22Rv1 (cell line): ENCODE results near the gene HTRA3.

Source experiments
- H3K27ac ChIP-seq: fragments of 450-650 bp; 2 replicates; pipeline ENCODE4 v1.5.1; 2017
- ZFX ChIP-seq: fragments of 450-650 bp; IDR thresholded peaks from 2 replicates; pipeline ENCODE4 v1.6.1; 2017; ENCODE audit warnings: antibody characterized with exemption, borderline replicate concordance
- TF ChIP-seq, protein P1 (sequence below): fragments of 450-650 bp; IDR thresholded peaks from 2 replicates; pipeline ENCODE4 v1.5.1; 2017; ENCODE audit warnings: mild to moderate bottlenecking

Gene HTRA3

DNA sequence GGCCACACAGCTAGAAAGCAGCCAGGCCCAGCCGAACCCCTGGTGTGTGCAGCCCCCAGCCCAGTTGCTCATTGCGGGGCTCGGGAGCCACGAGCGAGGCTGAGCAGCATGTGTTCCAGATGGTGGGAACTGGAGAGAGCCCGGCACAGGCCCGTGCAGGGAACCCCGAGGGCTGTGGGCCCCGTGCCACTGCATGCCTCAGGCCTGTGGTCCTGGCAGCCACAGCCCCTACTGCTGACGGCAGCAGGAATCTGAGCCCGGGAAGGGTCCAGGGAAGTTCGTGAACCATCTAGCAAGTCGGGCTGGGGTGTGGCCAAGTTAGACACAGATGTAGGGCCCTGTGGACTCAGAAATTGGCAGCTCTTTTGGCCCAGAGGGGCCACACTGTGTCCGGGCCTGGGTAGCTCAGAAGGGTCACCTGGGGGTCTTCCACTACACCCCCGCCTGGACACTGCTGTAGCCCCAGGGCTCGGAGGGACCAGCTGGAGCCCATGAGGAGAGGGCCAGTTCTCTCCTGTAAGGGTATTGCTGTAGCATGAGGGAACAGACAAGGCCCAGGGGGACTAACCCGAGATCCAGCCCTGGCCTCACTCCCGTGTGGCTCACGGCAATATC is 12.1 kb downstream of the HTRA3 start:
- no peak overlapping the region for H3K27ac ChIP-seq

DNA sequence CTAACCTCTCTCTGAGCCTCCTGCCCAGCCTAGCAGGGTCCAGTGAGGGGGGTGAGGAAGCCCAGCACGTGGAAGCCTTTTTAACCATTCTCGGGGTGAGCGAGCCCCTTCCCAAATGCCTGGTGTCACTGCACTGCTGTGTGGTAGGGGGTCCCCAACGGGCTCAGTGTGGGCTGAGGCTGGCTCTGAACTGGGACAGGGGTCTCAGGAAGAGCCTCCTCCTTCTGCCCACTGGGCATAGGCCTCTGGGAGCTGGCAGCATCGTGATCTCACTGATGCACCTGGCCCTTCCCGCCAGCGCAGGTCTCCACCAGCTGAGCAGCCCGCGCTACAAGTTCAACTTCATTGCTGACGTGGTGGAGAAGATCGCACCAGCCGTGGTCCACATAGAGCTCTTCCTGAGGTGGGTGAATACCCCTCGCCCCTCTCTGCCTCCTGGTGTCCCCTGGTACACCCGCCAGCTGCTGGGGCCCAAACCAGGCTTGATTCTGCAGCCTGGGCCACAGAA is 12.6 kb downstream of the HTRA3 start:
- H3K27ac ChIP-seq, result no peak overlapping the region
- TF ChIP-seq, protein P1, sequence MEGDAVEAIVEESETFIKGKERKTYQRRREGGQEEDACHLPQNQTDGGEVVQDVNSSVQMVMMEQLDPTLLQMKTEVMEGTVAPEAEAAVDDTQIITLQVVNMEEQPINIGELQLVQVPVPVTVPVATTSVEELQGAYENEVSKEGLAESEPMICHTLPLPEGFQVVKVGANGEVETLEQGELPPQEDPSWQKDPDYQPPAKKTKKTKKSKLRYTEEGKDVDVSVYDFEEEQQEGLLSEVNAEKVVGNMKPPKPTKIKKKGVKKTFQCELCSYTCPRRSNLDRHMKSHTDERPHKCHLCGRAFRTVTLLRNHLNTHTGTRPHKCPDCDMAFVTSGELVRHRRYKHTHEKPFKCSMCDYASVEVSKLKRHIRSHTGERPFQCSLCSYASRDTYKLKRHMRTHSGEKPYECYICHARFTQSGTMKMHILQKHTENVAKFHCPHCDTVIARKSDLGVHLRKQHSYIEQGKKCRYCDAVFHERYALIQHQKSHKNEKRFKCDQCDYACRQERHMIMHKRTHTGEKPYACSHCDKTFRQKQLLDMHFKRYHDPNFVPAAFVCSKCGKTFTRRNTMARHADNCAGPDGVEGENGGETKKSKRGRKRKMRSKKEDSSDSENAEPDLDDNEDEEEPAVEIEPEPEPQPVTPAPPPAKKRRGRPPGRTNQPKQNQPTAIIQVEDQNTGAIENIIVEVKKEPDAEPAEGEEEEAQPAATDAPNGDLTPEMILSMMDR, result no peak
- no peak for TF ChIP-seq ZFX

More for the DNA sequence above, 12.1 kb downstream of the HTRA3 start:
- TF ChIP-seq, protein P1, result no peak
- no peak for TF ChIP-seq ZFX

DNA sequence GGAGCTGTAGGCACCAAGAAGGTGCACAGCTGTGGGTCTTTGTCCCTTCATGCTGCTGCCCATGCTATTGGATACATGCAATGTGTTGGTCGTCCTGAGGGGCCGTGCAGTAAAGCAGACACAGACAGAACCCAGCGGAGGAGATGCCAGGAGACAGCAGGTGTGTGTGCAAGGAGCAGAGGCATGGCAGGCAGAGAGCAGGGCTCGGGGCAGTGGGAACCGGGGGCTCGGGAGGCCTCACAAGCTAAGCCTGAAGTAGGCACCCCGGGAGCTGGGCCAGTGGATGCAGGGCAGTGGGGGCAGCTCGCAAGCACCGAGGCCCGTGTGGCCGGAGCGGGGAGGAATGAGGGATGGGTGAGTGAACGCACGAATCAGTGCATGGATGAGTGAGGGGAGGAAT is 13.2 kb downstream of the HTRA3 start:
- TF ChIP-seq, protein P1, result no peak
- no peak for TF ChIP-seq ZFX
- no peak overlapping the region for H3K27ac ChIP-seq

DNA sequence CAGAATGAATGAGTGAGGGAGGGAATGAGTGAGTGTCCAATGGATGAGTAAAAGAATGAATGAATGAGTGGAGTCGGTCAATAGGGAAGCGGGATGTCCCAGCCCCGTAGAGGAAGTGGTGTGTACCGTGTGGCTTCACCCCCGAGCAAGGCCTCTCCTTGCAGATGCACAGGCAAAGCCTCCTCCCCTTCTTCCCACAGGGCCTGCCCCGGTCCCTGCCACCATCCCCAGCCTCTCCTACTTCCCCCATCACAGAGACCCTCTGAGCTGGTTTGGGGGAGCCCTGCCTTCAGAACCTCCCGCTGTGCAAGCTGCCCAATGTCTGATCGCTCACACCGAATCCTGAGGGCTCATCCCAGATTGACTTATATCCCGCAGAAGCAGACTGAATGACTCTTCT is 13.6 kb downstream of the HTRA3 start:
- TF ChIP-seq, protein P1, result no peak
- TF ChIP-seq ZFX, result no peak
- H3K27ac ChIP-seq, result no peak overlapping the region

DNA sequence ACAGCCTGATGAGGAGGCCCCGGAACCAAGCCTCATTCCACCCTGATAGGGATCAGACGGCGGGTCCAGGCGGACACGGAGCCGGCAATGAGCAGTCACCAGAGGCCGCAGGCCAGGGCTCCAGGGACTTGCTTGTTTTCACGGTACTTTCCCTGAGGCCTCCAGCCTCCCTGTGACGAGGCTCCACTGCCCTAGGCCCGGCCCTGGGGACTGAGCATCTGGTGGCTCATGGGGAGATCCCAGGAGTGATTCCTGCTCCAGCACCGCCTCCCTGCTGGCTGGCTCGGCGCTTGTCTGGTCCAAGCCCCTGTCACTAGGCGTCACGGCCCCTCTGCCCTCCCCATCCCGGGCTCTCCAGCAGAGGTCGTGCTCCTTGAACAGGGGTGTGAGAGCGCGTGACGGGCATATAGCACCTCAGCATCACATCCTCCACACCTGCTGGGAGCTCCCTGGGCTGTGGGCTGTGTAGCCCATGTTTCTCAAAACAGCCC is 14.1 kb downstream of the HTRA3 start:
- no peak overlapping the region for H3K27ac ChIP-seq
- TF ChIP-seq, protein P1, result no peak
- no peak for TF ChIP-seq ZFX

DNA sequence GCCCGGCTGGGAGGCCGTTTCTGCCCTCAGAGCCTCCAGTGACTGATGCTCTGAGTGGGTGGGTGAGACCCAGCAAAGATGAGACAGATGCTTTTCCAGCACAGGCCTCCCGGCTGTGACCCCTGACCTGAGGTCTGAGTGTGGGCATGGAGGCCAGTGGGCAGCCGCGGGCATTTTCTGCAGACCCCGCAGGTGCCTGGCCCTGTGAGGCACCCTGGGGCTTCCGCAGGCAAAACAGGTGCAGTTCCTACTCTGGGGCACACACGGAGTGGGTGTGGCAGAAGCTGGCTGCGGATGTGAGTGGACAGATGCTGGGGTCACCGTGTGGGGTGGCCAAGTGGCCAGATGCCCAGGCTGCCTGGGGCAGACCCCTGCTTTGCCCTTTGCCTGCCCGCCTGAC is 14.8 kb downstream of the HTRA3 start:
- TF ChIP-seq, protein P1, result no peak
- no peak overlapping the region for H3K27ac ChIP-seq

DNA sequence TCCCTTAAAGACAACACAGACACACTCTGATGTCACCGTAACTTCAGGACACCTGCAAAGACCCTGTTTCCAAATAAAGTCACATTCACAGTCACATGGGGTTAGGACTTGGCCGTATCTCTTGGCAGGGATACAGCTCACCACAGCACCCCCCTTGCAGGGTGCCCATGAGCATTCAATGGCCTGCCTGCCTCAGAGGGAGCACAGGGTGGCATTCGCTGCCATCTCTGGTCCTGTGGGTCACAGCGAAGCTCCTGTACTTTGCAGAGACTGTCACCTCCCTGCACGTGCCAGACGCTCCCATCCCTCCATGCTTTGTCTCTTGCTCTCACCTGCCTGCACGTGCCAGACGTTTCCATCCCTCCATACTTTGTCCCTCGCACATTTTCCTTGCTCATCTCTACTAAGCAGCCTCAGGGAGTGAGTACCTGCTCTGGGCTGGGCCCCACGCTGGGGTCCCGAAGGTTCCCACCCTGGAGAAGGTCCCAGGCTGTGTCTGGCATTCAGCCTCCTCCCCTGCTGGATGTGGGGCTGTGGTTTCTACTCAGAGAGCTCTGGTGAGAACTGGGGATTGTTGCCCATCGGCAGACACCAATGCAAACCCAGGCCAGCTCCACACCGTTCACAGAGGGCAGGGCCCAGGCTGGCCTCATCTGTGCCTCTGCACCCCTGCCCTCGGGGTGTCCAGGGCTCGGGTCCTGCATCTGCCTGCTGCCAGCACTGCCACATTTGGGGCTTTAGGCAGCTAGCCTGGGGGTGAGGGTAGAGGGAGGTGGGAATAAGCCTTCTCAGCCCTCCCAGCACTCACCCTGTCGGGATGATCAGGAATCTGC is 15.8 kb downstream of the HTRA3 start:
- no peak overlapping the region for H3K27ac ChIP-seq
- TF ChIP-seq, protein P1, result no peak
- no peak for TF ChIP-seq ZFX
